GM21423 (cell line): Measurements from ENCODE around the gene GOLGA6L7.
"Not testable (repeated sequence)": the region's sequence is repeated elsewhere in the genome, so short reads cannot be mapped to it uniquely, and the experiment has no call there.

Source experiments
- ATAC-seq: cut with Tn5 transposase; IDR thresholded peaks from one replicate; pipeline ENCODE4 v1.9.1; 2021; ENCODE audit warnings: mild to moderate bottlenecking, moderate library complexity; ENCODE audit not compliant: unreplicated experiment

GOLGA6L7 gene

GRCh38 chr15:28844147-28844546, 4.3 kb downstream of the GOLGA6L7 start:
- not testable (repeated sequence) for ATAC-seq

- ATAC-seq: not testable (repeated sequence)
Observed at GRCh38 chr15:28843520-28843919, 4.9 kb downstream of the GOLGA6L7 start.

DNA sequence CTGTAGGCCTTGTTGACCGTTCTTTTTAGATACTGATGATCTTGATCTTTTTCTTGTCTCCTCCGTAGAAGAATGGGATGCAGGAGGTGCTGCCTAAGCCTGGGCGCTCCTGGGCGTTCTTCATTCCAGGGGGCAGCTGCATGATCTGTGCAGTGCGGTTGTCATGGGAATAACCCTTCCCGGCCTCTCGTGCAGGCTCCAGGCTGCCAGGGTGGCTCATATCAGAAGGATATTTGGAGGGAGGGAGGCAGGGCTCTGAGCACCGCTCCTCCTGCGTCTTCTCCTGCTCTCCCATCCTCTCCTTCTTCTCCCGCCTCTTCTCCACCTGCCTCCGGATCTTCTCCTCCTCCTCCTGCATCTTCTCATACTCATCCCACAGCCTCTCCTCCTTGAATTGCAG, 6.2 kb downstream of the GOLGA6L7 start:
- ATAC-seq: not testable (repeated sequence)

DNA sequence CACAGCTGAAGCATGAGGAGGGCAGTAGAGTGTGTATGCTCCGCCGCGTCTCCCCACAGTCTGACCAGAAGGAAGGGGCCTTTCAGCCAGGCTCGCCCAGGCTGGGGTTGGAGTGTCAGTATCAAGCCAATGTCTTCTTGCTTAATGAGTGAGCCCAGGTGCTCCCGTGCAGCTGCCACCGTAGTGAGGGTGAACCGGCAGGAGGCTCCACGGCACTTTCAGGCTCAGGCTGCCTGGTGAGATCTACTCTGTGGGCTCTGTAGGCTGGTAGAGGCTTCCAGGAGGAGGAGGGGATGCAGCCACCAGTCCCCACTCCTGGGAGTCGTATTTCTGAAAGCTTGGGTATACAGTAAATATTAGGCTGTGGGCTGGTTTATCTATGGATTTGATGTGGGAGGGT, 8.2 kb downstream of the GOLGA6L7 start:
- ATAC-seq: not testable (repeated sequence)

GRCh38 chr15:28834957-28835585, 13.4 kb downstream of the GOLGA6L7 start:
- not testable (repeated sequence) for ATAC-seq

DNA sequence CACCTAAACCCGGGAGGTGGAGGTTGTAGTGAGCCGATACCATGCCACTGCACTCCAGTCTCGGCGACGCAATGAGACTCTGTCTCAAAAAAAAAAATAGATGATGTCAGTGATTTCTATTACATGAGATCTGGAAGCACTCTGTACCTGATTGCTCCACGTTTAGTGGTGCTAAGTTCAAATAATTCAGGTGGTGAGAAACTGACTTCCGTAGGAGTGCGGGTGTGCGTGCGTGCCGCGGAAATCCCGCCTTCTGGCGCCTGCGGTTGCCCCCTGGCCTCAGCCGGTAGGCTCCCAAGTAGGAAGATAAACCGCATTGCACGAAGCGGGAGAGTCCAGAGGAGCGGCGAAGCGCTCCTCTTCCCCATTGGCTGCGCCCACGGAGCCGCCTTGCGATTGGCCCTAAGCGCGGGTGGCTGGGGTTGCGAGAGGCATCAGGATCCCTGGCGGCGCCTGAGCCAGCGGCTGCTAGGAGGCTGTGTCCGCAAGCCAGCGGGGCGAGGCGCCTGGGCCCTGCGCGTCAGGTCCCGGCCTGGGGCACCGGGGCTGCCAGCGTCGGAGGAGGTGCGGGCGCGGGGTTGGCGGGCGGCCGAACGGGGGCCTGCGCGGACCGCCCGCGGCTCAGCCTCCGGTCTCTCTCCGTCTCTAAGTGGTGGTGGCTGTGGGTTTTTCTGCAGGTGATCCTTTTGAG, 16.4 kb downstream of the GOLGA6L7 start:
- not testable (repeated sequence) for ATAC-seq

GRCh38 chr15:28821420-28821819, 27.0 kb downstream of the GOLGA6L7 start:
- ATAC-seq: not testable (repeated sequence)

- ATAC-seq: not testable (repeated sequence)
Observed at GRCh38 chr15:28819930-28820295, 28.5 kb downstream of the GOLGA6L7 start.

DNA sequence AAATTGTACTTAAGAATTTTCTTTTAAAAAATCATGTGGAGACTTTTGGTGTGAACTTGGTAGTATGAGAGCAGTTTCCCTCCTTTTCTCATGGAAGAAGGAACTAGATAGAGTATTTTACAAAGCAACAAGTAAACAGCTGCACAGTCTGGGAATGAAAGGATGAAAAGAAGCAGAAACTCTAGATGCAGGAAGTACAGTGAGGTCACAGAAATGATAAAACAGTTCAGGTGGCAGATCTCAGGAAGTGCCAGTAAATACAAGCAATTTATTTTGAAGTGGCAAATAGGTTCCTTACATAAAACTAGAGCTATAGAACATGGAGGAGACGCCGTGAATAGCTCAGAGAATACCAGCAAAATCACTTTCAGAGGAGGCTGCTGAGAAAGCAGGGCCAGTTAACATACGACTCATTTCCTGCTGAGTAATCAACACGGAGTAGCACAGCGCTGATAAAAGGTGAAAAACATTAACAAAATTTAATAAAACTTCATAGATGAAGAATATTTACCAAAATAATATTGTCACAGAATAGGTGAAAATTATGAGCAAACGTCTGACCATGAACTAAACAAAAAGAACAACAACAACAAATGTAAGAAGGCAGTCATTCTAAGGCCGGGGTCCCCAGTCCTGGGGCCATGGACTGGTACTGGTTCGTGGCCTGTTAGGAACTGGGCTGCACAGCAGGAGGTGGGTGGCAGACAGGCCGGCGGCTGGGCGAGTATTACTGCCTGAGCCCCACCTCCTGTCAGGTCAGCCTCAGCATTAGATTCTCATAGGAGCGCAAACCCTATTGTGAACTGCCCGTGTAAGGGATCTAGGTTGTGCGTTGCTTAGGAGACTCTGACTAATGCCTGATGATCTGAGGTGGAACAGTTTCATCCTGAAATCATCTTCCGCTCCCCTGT, 29.2 kb downstream of the GOLGA6L7 start:
- not testable (repeated sequence) for ATAC-seq

- ATAC-seq: not testable (repeated sequence)
Observed at GRCh38 chr15:28818168-28818567, 30.3 kb downstream of the GOLGA6L7 start.

GRCh38 chr15:28814059-28814458, 34.4 kb downstream of the GOLGA6L7 start:
- ATAC-seq: not testable (repeated sequence)

DNA sequence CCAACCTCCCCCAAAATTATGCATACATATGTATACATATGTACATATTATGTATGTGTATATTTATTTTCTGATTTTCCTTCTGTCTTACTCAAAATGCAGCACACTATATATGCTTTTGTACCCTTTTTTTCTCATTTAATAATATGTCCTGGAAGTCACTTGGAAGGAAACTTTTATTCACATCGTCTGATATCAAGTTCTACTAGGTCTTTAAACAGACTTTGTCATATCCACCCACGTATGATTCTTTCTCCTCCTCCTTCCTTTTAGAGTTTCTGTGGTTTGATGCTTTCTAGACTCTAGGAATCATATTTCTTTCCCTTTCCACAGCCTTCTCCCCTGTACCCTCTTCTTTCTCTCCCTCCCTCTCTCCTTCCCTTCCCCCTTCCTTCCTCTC, 35.1 kb downstream of the GOLGA6L7 start:
- not testable (repeated sequence) for ATAC-seq

- not testable (repeated sequence) for ATAC-seq
Observed at GRCh38 chr15:28811852-28812550, 36.4 kb downstream of the GOLGA6L7 start.

GRCh38 chr15:28810444-28810843, 38.0 kb downstream of the GOLGA6L7 start:
- ATAC-seq: not testable (repeated sequence)

GRCh38 chr15:28808136-28808535, 40.3 kb downstream of the GOLGA6L7 start:
- ATAC-seq: not testable (repeated sequence)

- ATAC-seq: not testable (repeated sequence)
Observed at GRCh38 chr15:28800366-28800765, 48.1 kb downstream of the GOLGA6L7 start.

GRCh38 chr15:28798234-28798633, 50.2 kb downstream of the GOLGA6L7 start:
- ATAC-seq: not testable (repeated sequence)

DNA sequence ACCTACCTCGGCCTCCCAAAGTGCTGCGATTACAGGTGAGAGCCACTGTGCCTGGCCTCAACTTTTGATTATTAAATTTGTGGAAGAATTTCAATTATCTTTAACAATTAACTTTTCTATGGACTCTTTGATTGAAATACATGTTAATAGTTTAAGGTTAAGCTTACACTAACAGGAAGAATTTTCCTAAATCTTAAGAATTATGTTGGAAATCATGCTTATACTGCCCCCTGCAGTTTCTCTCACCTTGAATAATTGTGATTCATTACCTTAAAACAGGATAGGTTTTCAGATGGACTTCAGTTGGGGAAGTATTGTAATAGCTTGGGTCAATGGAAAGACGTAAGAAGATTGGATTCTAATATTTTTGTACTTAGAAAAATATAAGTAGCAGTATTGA, 54.2 kb downstream of the GOLGA6L7 start:
- not testable (repeated sequence) for ATAC-seq
